Measurements from ENCODE around the gene HNRNPH1.

HNRNPH1 gene

GRCh38 chr5:179599566-179599965 lies 23.9 kb downstream of the HNRNPH1 start:
- Mint-ChIP-seq H3K36me3 (ENCODE audit: low read depth) (peaks cover 67% of the 10 kb centered on the region), H3K9me3 (no peaks in the 10 kb centered on the region), H3K27ac (no peak overlapping the region), H3K4me1 (ENCODE audit: low read depth) (no peaks in the 10 kb centered on the region), H3K27me3 (no peaks in the 10 kb centered on the region), H3K4me3 (no peak overlapping the region)

GRCh38 chr5:179599100-179599499 lies 24.4 kb downstream of the HNRNPH1 start:
- no peaks in the 10 kb centered on the region for H3K9me3 Mint-ChIP-seq
- H3K4me1 Mint-ChIP-seq (ENCODE audit: low read depth): no peaks in the 10 kb centered on the region
- no peak overlapping the region for H3K27ac Mint-ChIP-seq
- no peak overlapping the region for H3K4me3 Mint-ChIP-seq
- H3K27me3 Mint-ChIP-seq: no peaks in the 10 kb centered on the region
- H3K36me3 Mint-ChIP-seq (ENCODE audit: low read depth): peaks cover 66% of the 10 kb centered on the region

GRCh38 chr5:179596421-179596820 lies 27.1 kb downstream of the HNRNPH1 start:
- no peak overlapping the region for H3K4me3 Mint-ChIP-seq
- peaks cover 74% of the 10 kb centered on the region for H3K36me3 Mint-ChIP-seq (ENCODE audit: low read depth)
- no peak overlapping the region for H3K27ac Mint-ChIP-seq
- no peaks in the 10 kb centered on the region for H3K4me1 Mint-ChIP-seq (ENCODE audit: low read depth)
- H3K27me3 Mint-ChIP-seq: no peaks in the 10 kb centered on the region
- no peaks in the 10 kb centered on the region for H3K9me3 Mint-ChIP-seq

GRCh38 chr5:179595916-179596315 lies 27.6 kb downstream of the HNRNPH1 start:
- no peaks in the 10 kb centered on the region for H3K27me3 Mint-ChIP-seq
- no peak overlapping the region for H3K4me3 Mint-ChIP-seq
- H3K9me3 Mint-ChIP-seq: no peaks in the 10 kb centered on the region
- no peak overlapping the region for H3K27ac Mint-ChIP-seq
- no peaks in the 10 kb centered on the region for H3K4me1 Mint-ChIP-seq (ENCODE audit: low read depth)
- peaks cover 74% of the 10 kb centered on the region for H3K36me3 Mint-ChIP-seq (ENCODE audit: low read depth)

GRCh38 chr5:179588166-179588565 lies 35.3 kb downstream of the HNRNPH1 start:
- Mint-ChIP-seq H3K4me1 (ENCODE audit: low read depth) (no peaks in the 10 kb centered on the region), H3K27me3 (no peaks in the 10 kb centered on the region), H3K4me3 (no peak overlapping the region), H3K9me3 (no peaks in the 10 kb centered on the region), H3K36me3 (ENCODE audit: low read depth) (peaks cover 57% of the 10 kb centered on the region), H3K27ac (no peak overlapping the region)

GRCh38 chr5:179585941-179586401 lies 37.5 kb downstream of the HNRNPH1 start:
- Mint-ChIP-seq H3K4me1 (ENCODE audit: low read depth) (no peaks in the 10 kb centered on the region), H3K4me3 (no peak overlapping the region), H3K9me3 (no peaks in the 10 kb centered on the region), H3K36me3 (ENCODE audit: low read depth) (peaks cover 50% of the 10 kb centered on the region), H3K27me3 (no peaks in the 10 kb centered on the region), H3K27ac (no peak overlapping the region)

GRCh38 chr5:179577286-179577960 lies 46.0 kb downstream of the HNRNPH1 start:
- Mint-ChIP-seq H3K27ac (no peak overlapping the region), H3K4me3 (no peak overlapping the region), H3K9me3 (no peaks in the 10 kb centered on the region), H3K4me1 (ENCODE audit: low read depth) (no peaks in the 10 kb centered on the region), H3K36me3 (ENCODE audit: low read depth) (peaks cover 63% of the 10 kb centered on the region), H3K27me3 (no peaks in the 10 kb centered on the region)

GRCh38 chr5:179572386-179572785 lies 51.1 kb downstream of the HNRNPH1 start:
- no peaks in the 10 kb centered on the region for H3K27me3 Mint-ChIP-seq
- H3K9me3 Mint-ChIP-seq: no peaks in the 10 kb centered on the region
- H3K4me3 Mint-ChIP-seq: no peak overlapping the region
- H3K36me3 Mint-ChIP-seq (ENCODE audit: low read depth): peaks cover 55% of the 10 kb centered on the region
- no peaks in the 10 kb centered on the region for H3K4me1 Mint-ChIP-seq (ENCODE audit: low read depth)
- H3K27ac Mint-ChIP-seq: no peak overlapping the region

- H3K9me3 Mint-ChIP-seq: no peaks in the 10 kb centered on the region
- no peak overlapping the region for H3K4me3 Mint-ChIP-seq
- H3K27ac Mint-ChIP-seq: no peak overlapping the region
- no peaks in the 10 kb centered on the region for H3K4me1 Mint-ChIP-seq (ENCODE audit: low read depth)
- peaks cover 51% of the 10 kb centered on the region for H3K36me3 Mint-ChIP-seq (ENCODE audit: low read depth)
- no peaks in the 10 kb centered on the region for H3K27me3 Mint-ChIP-seq
Observed at GRCh38 chr5:179568721-179569120, 54.8 kb downstream of the HNRNPH1 start.

- Mint-ChIP-seq H3K27ac (no peak overlapping the region), H3K4me3 (no peak overlapping the region), H3K9me3 (no peaks in the 10 kb centered on the region), H3K36me3 (ENCODE audit: low read depth) (peaks cover 55% of the 10 kb centered on the region), H3K4me1 (ENCODE audit: low read depth) (no peaks in the 10 kb centered on the region), H3K27me3 (no peaks in the 10 kb centered on the region)
Observed at GRCh38 chr5:179564526-179564925, 58.9 kb downstream of the HNRNPH1 start.
